HG03558 (cell line): Measurements from ENCODE around the gene CD79A.

Source experiments
- ATAC-seq: cut with Tn5 transposase; IDR thresholded peaks from one replicate; pipeline ENCODE4 v1.9.1; 2021; ENCODE audit warnings: moderate number of reproducible peaks; ENCODE audit not compliant: unreplicated experiment; ENCODE audit errors: extremely low read depth

Gene CD79A

GRCh38 chr19:41883463-41883820 is 6.4 kb downstream of the CD79A start:
- no peak for ATAC-seq

DNA sequence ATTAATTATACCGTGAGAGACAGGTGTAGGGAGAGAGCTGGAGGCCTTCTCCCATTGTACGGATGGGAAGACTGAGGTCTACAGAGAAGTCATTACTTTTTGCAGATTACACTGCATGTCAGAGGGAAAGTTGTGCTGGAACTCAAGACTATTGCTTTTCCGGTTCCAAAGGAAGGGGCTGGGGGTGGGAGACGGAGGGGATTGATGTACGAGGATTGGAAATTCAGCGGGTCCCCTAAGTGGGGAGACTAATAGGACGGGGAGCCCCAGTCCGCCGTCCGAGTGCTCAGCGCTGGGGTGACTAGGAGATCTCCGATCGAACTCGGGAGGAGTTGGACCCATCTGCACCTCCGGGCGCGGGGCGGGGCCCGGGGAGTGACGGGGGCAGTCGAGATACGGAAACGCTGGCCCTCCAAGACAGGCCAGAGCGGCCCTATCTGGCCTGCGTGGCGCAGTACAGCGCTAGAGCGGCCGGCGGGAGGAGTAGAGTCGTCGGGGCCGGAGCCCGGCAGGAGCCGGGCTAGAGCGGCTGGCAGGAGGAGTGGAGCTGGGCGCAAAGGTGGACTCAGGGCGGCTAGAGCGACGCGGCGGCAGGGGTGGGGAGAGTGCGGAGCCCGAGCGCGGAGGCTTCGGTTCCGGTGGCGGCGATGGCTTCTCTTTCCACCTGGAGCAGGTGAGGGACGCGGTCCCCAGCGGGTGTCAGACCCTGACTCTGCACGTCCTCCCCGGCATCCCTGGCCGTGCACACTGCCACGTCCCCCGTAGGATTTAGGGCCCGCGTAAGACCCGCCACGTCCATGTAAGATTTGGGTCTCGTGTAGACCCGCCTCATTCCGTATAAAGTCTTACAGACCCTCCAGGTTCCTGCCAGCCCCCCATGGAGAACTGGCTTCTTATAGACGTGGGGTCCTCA is 7.0 kb downstream of the CD79A start:
- ATAC-seq = peak; percentile 57

DNA sequence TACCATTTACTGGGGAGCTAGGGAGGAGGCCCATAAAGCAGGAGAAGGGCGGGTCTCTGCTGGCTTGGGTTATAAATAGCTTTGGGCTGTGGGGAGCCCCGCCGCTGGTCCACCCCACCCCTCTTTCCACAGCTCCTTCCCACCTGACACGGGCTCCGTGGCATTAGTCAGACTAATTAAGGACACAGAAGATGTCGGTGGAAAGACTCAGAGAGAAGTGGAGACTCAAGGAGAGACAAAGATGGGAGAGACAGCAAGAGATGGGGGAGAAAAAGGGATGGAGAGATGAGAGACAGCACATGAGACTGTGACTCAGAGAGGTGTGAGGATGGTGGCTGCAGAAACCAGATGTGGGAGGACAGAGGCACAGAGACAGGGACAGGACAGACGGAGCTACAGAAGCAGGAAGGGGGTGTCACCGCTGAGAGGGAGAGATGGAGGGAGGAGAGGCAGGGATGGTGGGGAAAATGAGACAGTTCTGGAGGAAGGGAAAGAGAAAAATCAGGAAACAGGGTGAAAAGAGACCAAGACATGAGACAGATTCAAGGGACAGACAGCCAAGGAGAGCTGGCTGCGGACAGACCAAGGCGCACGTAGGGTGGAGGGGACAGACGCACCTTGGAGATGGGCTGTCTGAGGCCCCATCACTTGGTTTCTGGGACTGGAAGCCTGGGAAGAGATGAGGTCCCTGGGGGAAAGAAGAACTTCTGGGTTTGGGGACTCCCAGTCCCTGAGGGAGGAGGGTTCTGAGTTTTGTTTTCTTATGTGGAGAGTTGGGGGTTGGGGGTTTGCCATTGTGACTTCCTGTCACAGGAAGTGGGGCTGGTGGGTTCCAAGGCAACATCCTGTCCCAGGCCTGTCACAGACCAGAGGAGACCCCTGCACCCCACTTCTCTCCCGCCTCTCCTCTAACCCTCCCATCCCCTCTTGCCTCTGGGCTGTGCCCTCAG is 10.0 kb downstream of the CD79A start:
- no peak for ATAC-seq

DNA sequence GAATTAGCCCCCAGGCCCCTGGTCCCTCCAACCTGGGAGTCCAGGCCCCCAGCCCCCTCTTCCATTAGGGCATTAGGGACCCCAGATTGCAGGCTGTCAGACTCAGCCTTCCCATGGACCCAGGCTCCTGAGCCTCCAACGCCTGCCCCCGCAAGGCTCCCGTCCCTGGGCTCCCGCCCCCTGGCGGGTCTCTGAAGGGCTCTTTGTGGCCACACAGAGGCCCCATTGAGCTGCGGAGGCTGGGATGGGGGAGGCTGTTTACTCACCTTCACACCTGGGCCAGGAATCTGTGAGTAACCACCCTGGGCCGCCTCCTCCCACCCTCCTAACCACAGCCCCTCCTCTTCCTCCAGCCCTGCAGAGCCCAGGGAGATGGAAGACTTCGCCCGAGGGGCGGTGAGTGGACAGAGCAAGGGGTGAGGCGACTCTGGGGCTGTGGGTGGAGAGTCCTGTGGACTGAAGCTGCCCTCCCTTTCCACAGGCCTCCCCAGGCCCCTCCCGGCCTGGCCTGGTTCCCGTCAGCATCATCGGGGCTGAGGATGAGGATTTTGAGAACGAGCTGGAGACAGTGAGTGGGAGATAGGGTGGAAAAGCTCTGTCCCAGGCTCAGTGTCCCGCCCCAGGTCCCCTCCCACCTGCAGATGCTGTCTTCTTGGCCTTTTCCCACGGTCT is 10.8 kb downstream of the CD79A start:
- no peak for ATAC-seq

- ATAC-seq = no peak
Measured at GRCh38 chr19:41888926-41889325, 11.8 kb downstream of the CD79A start.

- ATAC-seq = no peak
Measured at GRCh38 chr19:41889896-41890295, 12.8 kb downstream of the CD79A start.

GRCh38 chr19:41890936-41891335 is 13.9 kb downstream of the CD79A start:
- ATAC-seq = no peak

GRCh38 chr19:41892173-41892902 is 15.3 kb downstream of the CD79A start:
- ATAC-seq = no peak

- no peak for ATAC-seq
Measured at GRCh38 chr19:41893899-41894298, 16.8 kb downstream of the CD79A start.

GRCh38 chr19:41894350-41894749 is 17.3 kb downstream of the CD79A start:
- no peak for ATAC-seq

DNA sequence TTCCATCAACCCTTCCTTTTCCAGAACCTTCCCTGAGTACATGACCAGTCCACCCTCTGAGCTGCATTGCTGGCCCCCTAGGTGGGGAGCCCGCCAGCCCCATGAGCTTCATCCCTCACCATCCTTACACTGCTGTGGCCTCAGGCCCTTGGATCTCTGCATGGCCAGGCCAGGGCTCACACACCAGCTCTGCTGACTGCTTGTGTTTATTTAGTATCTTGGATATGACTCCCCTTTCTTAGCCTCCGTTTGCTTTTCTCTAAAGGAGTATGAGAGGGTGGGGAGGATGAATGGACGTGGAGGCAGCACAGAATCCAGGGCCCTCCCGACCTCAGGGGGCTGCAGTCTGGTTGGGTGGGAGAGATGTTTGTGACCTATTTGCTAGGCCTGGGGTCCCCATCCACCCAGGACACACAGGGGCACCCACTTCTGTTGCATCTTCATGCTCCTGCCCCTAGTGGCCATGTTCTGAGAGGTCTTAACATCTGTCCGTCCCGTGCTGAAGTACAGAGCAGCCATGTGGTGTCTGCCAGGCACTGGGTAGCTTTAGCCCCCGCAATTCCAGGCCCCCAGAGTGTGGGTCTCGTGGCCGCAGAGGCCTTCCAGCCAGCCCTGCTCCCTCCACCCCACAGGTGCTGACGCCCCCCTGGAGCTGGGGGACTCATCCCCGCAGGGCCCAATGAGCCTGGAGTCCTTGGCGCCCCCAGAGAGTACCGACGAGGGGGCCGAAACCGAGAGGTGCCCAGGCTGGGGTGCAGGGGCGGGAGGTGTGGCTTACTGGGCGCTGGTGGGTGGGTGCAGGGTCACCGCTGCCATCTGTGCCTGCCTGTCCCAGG is 18.9 kb downstream of the CD79A start:
- no peak for ATAC-seq

DNA sequence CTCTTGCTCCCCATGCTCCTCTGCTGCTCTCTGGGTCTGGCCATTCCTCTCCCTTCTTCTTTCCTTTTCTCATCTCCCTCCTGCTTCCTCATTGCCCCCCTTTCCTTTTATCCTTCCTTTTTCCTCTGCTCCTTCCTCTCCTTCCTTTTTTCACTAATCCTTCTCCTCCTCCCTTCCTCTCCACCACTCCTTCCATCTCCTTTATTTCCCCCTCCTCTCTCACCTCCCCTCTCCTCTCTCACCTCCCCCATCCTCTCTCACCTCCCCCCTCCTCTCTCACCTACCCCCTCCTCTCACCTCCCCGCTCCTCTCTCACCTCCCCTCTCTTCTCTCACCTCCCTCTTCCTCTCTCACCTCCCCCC is 19.5 kb downstream of the CD79A start:
- ATAC-seq = no peak

DNA sequence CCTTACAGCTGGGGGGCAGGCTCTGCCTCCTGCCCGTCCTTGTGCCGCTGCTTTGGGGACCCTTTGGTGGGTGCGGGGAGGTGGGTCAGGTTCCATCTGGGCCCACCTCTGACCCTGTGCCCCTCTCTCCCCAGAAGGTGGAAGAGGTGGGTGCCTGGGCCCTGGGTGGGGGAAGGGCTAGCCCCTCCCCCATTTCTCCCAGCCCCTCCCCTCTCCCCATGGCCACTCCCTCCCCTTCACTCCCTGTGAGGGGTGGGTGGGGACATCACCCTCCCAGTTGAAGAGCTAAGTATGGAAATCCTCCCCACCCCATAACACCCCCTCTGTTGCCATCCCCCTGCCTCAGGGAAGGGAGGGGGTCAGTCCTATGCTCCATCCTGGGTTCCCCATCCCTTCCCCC is 20.1 kb downstream of the CD79A start:
- ATAC-seq = no peak

DNA sequence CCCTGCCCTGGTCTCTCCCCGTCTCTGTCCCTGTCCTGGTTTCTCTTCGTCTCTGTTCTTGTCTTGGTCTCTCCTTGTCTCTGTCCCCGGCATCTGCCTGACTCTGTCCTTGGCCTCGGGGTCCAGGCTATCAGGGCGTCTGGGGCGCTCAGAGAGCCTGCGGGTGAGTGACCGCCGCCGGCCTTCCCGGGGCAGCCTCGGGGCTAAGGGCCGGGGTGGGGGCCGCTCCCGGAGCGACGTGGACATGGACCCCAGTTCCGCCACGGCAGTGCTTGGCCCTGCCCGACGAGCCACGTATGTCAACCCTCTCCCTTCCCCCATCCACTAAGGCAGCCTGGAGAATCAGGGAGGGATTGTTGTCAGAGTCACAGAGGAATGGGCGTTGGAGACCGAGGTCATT is 20.7 kb downstream of the CD79A start:
- no peak for ATAC-seq

DNA sequence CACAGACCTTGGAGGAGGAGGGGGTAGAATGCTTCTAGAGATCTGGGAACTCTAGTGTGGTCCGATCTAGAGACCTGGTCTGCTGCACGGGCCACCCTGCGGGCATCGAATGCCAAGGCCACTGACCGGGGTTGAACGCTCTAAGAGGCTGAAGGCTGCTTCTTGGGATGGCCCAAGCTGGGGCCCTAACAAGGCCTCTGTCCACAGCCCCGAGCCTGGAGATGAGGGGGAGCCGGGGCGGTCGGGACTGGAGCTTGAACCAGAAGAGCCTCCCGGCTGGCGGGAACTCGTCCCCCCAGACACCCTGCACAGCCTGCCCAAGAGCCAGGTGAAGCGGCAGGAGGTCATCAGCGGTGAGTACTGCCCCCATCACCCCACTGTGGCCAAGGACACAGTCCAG is 21.2 kb downstream of the CD79A start:
- no peak for ATAC-seq

DNA sequence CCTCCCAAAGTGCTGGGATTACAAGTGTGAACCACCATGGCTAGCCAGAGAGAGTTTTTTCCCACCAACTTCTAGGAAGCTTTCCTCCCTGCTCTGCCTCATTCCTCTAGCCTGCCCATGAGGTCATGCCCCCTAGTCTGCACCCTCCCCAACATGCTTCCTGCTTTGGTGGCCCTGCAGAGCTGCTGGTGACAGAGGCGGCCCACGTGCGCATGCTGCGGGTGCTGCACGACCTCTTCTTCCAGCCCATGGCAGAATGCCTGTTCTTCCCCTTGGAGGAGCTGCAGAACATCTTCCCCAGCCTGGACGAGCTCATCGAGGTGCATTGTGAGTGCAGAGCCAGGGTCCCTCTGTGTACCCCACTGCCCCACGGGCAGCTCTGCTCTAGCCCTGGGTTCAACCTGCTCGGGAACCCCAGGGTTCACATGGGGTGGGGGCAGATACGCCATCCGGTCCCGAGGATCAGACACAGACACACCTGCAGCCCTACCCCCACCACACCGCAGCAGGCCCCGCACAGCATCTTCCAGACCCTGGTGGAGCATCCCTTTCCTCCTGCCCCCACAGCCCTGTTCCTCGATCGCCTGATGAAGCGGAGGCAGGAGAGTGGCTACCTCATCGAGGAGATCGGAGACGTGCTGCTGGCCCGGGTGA is 24.8 kb downstream of the CD79A start:
- ATAC-seq = no peak

DNA sequence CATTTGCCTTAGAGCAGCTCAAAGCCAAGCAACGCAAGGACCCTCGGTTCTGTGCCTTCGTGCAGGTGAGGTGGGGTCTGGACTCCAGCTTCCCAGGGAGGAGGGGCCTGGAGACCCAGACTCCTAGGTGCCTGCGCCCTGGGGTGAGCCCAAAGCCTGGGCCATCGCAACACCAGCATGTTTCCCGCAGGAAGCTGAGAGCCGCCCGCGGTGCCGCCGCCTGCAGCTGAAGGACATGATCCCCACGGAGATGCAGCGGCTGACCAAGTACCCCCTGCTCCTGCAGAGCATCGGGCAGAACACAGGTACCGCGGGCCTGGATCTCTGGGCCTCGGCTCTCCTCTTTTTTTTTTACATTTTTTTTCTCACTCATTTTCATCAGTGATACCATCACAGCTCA is 25.5 kb downstream of the CD79A start:
- no peak for ATAC-seq

GRCh38 chr19:41903193-41903953 is 26.3 kb downstream of the CD79A start:
- ATAC-seq = no peak
